Activated CD4-positive, alpha-beta T cell treated with anti-CD3 and anti-CD28 coated beads for 1 hour (primary cell): ENCODE results near the gene C1orf56.
A peak's percentile ranks its signal among the peaks of the same experiment; 100 is the strongest.

Source experiments
- DNase-seq: peaks from one replicate; pipeline ENCODE4 v3.0.0-alpha.2; 2020

The C1orf56 gene

GRCh38 chr1:151026460-151026859 is 21.1 kb upstream of the C1orf56 start:
- no peak for DNase-seq

GRCh38 chr1:151032164-151032563 is 15.4 kb upstream of the C1orf56 start:
- no peak for DNase-seq

- no peak for DNase-seq
Measured at GRCh38 chr1:151035167-151035566, 12.4 kb upstream of the C1orf56 start.

- no peak for DNase-seq
Measured at GRCh38 chr1:151036356-151036755, 11.2 kb upstream of the C1orf56 start, which contains the start of gene BNIPL. BNIPL (plus strand) TSS chr1:151036586; CDS start chr1:151036726, 140 bp downstream.

- DNase-seq = no peak
Measured at GRCh38 chr1:151037032-151037431, 10.5 kb upstream of the C1orf56 start.

- no peak for DNase-seq
Measured at GRCh38 chr1:151039521-151039920, 8.0 kb upstream of the C1orf56 start.

- DNase-seq = no peak
Measured at GRCh38 chr1:151043163-151043562, 4.4 kb upstream of the C1orf56 start.

- DNase-seq = no peak
Measured at GRCh38 chr1:151047925-151048644, 534 bp downstream of the C1orf56 start.

- no peak for DNase-seq
Measured at GRCh38 chr1:151048645-151049032, 1.1 kb downstream of the C1orf56 start.

GRCh38 chr1:151049458-151049857 is 1.9 kb downstream of the C1orf56 start:
- no peak for DNase-seq

- no peak for DNase-seq
Measured at GRCh38 chr1:151050051-151050688, 2.6 kb downstream of the C1orf56 start.

- no peak for DNase-seq
Measured at GRCh38 chr1:151051356-151052009, 3.9 kb downstream of the C1orf56 start.

GRCh38 chr1:151054971-151055547 is 7.5 kb downstream of the C1orf56 start:
- no peak for DNase-seq

- no peak for DNase-seq
Measured at GRCh38 chr1:151055581-151055980, 8.0 kb downstream of the C1orf56 start.

GRCh38 chr1:151056149-151056548 is 8.6 kb downstream of the C1orf56 start:
- no peak for DNase-seq

GRCh38 chr1:151058692-151059091 is 11.1 kb downstream of the C1orf56 start:
- no peak for DNase-seq

GRCh38 chr1:151059109-151060006 is 11.8 kb downstream of the C1orf56 start, which contains the start of gene CDC42SE1:
CDC42SE1 (minus strand) TSS chr1:151059622; CDS start chr1:151055730, 3,892 bp downstream.
- DNase-seq = peak; percentile 76

- no peak for DNase-seq
Measured at GRCh38 chr1:151060007-151060656, 12.6 kb downstream of the C1orf56 start, which contains the start of gene MLLT11. MLLT11 (plus strand) TSS chr1:151060397; CDS start chr1:151067225, 6,828 bp downstream.

- no peak for DNase-seq
Measured at GRCh38 chr1:151060657-151061421, 13.3 kb downstream of the C1orf56 start.

- no peak for DNase-seq
Measured at GRCh38 chr1:151061704-151062103, 14.2 kb downstream of the C1orf56 start.
